Esophagus mucosa (tissue), 1 donor: ENCODE results near the gene VCL. TPM values are rescaled to one million over a fixed set of nuclear protein-coding genes. Genes with fewer than 3 reads are reported as not detected.

Experiments
- ATAC-seq: fragments of 200-7000 bp; cut with Tn5 transposase; one replicate; pipeline ENCODE4 v1.9.1; 2020
- total RNA-seq: library from RNA; stranded (reverse); gene quantifications from one replicate; pipeline ENCODE4 v1.2.4, GENCODE V29; 2023
- donor health status: DM: yes; HTN: yes; CAD: no.

The VCL gene
- total RNA-seq, 1 donor from 2014 or later = 70.2 TPM

DNA sequence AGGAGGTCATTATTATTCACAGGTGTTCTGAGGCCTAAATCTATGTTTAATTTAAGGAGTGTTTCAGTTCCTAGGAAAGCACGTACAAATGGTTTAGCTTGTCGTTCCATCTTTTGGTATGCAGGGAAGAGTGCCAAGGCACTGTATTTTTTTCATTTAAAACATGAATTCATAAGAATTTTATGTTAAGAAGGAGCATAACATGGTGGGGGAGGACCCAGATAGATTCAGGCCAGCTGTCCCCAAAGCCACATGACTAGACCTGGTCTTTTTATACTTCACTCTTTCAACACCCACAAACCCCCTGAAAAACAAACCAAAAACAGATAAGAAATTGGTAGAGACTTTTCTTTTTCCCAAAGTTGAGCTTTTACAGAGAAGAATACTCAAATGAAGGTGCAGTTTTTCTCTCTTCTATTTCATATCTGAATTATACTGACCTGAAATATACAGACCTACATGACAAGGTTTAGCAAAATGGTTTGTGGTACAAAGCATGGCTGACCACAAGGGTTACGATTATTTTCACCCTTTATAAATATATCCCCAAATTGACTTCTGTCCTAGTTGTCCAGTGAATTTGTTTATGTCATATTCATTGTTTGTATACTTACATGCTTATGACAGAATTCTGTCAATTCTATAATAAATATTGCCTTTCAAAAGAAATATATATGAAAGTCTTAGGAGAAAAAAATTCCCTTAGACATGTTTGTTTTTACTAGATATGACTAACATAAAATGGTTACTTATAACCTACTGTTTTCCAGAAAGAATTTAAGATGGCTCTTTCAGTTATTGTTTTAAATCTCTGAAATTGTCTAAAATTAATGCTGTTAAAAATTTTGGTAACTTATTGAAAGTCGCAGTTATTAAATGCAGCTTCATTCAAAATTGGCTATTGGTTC is 81.4 kb downstream of the VCL start:
- no peak for ATAC-seq

GRCh38 chr10:74079936-74080590 is 82.1 kb downstream of the VCL start:
- ATAC-seq = no peak

DNA sequence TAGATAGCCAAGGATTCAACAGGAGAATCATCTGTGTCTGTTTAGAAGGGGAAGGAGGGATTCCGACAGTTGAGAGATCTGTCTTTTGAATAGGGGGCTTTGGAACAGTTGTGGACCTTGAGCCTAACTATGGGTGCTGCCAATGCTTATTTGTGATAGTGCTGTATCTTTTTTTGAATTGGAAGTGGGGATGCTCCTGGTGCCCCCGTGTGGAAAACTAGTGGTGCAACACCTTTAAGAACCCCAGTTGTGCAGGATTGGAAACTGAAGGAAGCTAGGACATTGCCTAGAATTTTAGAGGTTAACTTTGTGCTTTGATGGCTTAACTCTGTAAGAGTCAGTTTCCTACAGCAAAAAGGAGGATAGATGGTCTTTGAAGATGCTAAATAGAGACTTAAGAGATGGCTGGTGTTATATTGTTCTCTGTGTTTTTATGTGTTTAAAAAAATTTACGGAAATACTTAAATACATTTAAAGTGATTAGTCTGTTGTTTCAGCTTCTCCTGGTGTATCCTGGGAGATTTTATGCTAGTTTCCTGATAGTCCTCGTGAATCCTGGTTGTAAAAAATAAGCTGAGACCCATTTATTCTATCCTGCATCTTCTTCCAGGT is 83.4 kb downstream of the VCL start:
- ATAC-seq = peak; percentile 59

DNA sequence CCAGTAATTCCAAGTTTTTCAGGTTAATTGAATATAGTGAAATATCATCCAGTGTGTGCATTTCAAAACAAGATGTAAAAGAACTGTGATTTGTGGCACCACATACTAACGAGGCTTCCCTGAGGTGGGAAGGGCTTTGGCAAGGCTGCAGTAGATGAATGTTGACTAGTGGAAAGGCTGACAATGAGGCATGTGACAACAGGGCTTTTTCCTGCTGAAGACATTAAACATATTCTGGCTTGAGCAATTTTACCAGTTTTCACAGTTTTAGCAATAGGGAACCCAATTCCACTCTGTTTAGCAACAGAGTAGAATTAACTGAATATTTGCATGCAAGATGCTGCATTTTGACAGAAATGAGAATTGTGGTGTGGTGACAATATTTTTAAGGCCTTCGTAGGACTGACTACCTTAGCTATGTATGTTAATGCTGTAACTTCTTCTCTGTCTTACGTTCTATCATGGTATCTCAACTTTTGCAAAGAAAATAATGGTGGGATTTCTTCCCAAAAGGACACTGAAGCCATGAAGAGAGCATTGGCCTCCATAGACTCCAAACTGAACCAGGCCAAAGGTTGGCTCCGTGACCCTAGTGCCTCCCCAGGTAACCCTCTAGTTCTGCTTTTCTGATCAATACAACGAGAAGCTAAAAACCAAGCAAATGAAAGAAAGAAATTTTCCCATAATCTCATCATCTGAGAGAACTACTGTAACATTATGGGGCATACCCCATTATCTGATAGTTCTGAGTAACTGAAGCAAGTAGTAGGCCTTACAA is 84.2 kb downstream of the VCL start:
- ATAC-seq = no peak

DNA sequence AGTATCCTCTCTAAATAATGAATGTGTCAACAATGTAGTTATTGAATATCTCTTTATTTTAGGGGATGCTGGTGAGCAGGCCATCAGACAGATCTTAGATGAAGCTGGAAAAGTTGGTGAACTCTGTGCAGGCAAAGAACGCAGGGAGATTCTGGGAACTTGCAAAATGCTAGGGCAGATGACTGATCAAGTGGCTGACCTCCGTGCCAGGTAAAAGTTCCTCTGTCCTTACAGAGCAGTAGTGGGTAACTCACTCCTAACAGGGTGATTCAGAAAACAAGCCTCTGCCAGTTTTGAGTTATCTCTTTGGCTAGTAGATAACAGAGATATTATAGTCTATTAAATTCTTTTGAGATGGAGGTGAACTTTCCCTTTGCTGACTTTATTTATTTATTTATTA is 85.4 kb downstream of the VCL start:
- ATAC-seq = no peak

DNA sequence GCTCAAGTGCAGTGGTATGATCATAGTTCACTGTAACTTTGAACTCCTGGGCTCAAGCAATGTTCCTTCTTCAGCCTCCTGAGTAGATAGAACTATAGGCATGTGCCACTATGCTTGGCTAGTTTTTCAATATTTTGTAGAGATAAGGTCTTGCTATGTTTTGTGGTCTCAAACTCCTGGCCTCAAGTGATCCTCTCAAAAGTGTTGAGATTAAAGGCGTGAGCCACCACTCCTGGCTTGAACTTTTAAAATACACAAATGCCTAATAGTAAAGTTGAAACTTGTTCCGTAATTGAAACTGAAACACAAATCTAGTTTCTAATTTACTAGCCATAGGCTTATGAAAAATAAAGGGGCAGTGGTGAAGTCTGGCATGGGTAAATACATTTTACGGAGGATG is 87.0 kb downstream of the VCL start:
- ATAC-seq = no peak

GRCh38 chr10:74086317-74086716 is 88.4 kb downstream of the VCL start:
- no peak for ATAC-seq

- ATAC-seq = no peak
Measured at GRCh38 chr10:74088722-74089121, 90.8 kb downstream of the VCL start.

- ATAC-seq = no peak
Measured at GRCh38 chr10:74092372-74092771, 94.5 kb downstream of the VCL start.

DNA sequence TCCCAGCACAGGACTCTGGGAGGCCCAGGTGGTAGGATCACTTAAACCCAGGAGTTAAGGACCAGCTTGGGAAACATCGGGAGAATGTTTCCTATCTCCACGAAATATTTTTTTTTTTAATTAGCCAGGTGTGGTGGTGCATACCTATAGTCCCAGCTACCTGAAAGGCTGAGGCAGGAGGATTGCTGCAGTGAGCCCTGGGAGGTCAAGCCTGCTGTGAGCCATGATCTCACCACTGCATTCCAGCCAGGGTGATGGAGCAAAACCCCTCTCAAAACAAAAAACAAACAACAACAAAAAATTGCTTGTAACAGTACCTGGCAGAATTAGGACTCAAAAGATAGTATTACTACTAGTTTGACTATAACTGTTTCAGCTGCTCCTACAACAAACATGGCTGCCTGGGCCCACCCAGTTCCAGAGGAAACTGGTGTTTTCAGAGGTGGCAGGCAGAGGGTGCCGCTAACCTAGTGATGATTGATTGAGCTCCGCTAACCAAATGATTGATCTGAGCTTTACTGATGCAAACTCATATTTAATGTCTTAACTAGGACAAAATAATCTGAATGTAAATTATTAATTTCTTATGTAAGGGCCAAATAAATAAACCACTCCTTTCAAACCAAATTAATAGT is 95.7 kb downstream of the VCL start:
- ATAC-seq = no peak

DNA sequence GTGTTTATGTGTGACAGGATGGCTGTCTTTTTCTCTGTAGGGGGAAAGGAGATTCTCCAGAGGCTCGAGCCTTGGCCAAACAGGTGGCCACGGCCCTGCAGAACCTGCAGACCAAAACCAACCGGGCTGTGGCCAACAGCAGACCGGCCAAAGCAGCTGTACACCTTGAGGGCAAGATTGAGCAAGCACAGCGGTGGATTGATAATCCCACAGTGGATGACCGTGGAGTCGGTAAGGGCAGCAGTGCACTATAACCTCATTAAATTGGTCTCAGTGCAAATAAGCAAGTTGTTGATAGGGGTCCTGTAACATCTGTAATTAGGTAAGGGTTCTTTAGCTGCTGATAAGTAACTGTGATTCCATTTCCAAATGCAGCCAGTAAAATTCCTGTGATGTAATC is 96.3 kb downstream of the VCL start:
- ATAC-seq = no peak

GRCh38 chr10:74096777-74097176 is 98.9 kb downstream of the VCL start:
- no peak for ATAC-seq

- ATAC-seq = no peak
Measured at GRCh38 chr10:74097776-74098175, 99.9 kb downstream of the VCL start.

GRCh38 chr10:74099420-74099819 is 101.5 kb downstream of the VCL start:
- no peak for ATAC-seq

GRCh38 chr10:74099836-74100235 is 101.9 kb downstream of the VCL start:
- ATAC-seq = peak; percentile 49

- ATAC-seq = no peak
Measured at GRCh38 chr10:74103560-74104258, 105.8 kb downstream of the VCL start.

GRCh38 chr10:74104480-74104879 is 106.6 kb downstream of the VCL start:
- no peak for ATAC-seq

GRCh38 chr10:74104996-74105395 is 107.1 kb downstream of the VCL start:
- no peak for ATAC-seq

- no peak for ATAC-seq
Measured at GRCh38 chr10:74107391-74107790, 109.5 kb downstream of the VCL start.

GRCh38 chr10:74109452-74109851 is 111.5 kb downstream of the VCL start:
- ATAC-seq = no peak

GRCh38 chr10:74110120-74110519 is 112.2 kb downstream of the VCL start:
- no peak for ATAC-seq

DNA sequence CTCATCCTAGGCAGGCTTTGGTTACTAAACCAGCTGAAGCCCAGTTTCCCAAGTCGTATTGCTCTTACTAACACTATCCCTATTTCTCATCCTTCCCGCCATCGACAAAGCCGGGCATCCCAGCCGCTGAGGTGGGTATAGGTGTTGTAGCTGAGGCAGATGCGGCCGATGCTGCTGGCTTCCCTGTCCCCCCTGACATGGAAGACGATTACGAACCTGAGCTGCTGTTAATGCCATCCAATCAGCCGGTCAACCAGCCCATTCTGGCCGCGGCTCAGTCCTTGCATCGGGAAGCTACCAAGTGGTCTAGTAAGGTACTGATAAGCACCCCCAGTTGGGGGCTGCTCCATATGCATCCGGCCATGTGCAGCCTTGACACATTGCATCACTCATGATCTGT is 113.9 kb downstream of the VCL start:
- no peak for ATAC-seq
